Fibroblast of lung (primary cell): Measurements from ENCODE around the gene HACD2.

Source experiments
- CTCF ChIP-seq, 2 donors: IDR thresholded peaks in 1 of 2; conservative IDR thresholded peaks in 1 of 2; 1 replicate in 1 of 2; 2 replicates in 1 of 2; pipeline ENCODE4 v1.5.1; 2011 to 2012; ENCODE audit warnings: low read length in 2 of 2, control low read depth in 1 of 2, inconsistent platforms in 1 of 2, low read depth in 1 of 2, mild to moderate bottlenecking in 1 of 2
- EZH2 ChIP-seq: IDR thresholded peaks from 2 replicates; pipeline ENCODE4 v1.5.1; 2012; ENCODE audit warnings: low read length, control low read depth, mild to moderate bottlenecking; ENCODE audit errors: missing control alignments

DNA sequence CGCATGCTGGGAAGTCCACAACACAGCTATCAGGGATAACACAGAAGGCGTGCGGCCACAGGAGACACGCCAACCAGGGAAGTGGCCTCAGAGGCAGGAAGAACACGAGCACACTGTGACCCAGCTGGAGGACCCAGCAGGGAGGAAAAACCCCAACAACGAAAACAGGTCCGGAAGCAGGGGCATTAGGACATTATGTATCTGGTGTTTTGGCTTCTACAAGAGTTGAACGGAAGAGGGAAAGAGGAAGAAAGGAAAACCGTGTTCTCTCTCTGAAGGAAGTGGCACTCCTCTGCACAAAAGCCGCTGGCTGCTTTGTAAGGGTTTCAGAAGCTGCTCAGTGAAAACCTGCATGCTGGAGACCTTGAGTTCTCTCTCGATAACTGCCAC is 61.8 kb downstream of the HACD2 start:
- TF ChIP-seq CTCF (conservative IDR thresholded peaks at IDR 0.05 in 1 of 2, IDR thresholded peaks at IDR 0.05 in 1 of 2; ENCODE audit: low read depth in 1 of 2, low read length in 2 of 2), result no peak
- TF ChIP-seq EZH2, result no peak
